Body of pancreas (tissue), 4 donors: ENCODE measurements around the gene VAPB.

Experiments used
- CTCF ChIP-seq, 7 experiments: fragments of 450-650 bp in 4 of 7; fragments of 200-600 bp in 3 of 7; sonication (generic) in 3 of 7; IDR thresholded peaks; one replicate each; pipeline ENCODE4 v1.5.1; 2016 to 2019; ENCODE audit warnings: antibody characterized with exemption in 7 of 7
- POLR2A ChIP-seq, 3 donors: fragments of 450-650 bp; IDR thresholded peaks; one replicate each; pipeline ENCODE4 v1.6.1; 2016; ENCODE audit warnings: antibody characterized with exemption in 3 of 3, mild to moderate bottlenecking in 2 of 3

DNA sequence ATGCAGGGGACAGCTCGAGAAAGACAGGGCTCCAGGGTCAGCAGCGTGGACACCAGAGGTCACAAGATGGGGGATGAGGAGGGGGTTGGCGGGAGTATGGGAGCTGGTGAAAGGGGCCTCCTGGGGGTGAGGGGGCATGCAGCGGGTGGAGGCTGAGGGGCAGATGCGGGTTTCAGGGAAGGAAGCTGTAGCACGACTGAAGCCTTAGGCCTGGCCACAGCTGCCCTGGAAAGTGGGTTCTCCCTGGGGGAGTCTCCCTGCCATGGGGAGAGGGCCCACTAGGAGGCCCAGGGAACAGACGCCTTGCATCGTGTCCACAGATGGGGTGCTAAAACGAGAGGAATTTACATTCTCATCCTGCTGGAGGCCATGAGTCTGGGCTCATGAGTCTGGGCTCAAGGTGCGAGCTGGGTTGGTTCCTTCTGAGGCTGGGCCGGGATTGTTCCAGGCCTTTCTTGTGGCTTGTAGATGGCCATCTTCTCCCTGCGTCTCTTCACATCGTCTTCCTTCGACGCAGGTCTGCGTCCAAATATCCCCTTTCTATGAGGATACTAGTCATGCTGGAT is 108.1 kb downstream of the VAPB start:
- TF ChIP-seq POLR2A (IDR thresholded peaks at IDR 0.05) (no peak), CTCF (IDR thresholded peaks at IDR 0.05) (no peak)
